Keratinocyte (primary cell): ENCODE measurements around the gene DMAC2L.

ENCODE experiments used
- EZH2 ChIP-seq: IDR thresholded peaks from one replicate; pipeline ENCODE4 v1.6.1; 2012; ENCODE audit warnings: inconsistent platforms, mild to moderate bottlenecking, low read length, moderate library complexity
- TF ChIP-seq, protein P1 (sequence below), 3 experiments: IDR thresholded peaks in 1 of 3; conservative IDR thresholded peaks in 1 of 3; optimal IDR thresholded peaks in 1 of 3; 2 replicates in 2 of 3; 3 replicates in 1 of 3; pipeline versions ENCODE3 to v1.5.1; 2011; ENCODE audit warnings: low read length in 3 of 3, mild to moderate bottlenecking in 3 of 3, moderate library complexity in 2 of 3, control low read depth in 1 of 3, inconsistent platforms in 1 of 3; ENCODE audit not compliant: insufficient read depth in 2 of 3; ENCODE audit errors: extremely low read depth in 1 of 3

DNA sequence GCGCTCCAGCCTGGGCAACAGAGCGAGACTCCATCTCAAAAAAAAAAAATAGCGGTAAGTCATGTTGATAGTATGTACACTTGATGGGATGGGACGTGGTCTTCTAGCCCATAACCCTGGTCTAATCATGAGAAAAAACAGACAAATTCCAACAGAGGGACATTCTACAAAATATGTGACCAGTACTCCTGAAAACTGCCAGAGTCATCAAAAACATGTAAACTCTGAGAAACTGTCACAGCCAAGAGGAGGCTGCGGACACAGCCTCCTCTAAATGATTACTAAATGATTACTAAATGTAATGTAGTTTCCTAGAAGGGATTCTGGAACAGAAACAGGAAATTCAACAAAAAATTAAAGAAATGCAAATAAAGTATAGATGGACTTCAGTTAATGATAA is 63.6 kb downstream of the DMAC2L start:
- TF ChIP-seq, protein P1, sequence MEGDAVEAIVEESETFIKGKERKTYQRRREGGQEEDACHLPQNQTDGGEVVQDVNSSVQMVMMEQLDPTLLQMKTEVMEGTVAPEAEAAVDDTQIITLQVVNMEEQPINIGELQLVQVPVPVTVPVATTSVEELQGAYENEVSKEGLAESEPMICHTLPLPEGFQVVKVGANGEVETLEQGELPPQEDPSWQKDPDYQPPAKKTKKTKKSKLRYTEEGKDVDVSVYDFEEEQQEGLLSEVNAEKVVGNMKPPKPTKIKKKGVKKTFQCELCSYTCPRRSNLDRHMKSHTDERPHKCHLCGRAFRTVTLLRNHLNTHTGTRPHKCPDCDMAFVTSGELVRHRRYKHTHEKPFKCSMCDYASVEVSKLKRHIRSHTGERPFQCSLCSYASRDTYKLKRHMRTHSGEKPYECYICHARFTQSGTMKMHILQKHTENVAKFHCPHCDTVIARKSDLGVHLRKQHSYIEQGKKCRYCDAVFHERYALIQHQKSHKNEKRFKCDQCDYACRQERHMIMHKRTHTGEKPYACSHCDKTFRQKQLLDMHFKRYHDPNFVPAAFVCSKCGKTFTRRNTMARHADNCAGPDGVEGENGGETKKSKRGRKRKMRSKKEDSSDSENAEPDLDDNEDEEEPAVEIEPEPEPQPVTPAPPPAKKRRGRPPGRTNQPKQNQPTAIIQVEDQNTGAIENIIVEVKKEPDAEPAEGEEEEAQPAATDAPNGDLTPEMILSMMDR (optimal IDR thresholded peaks at IDR 0.05 in 1 of 3, IDR thresholded peaks at IDR 0.05 in 1 of 3, conservative IDR thresholded peaks at IDR 0.05 in 1 of 3; ENCODE audit: extremely low read depth in 1 of 3, insufficient read depth in 2 of 3, low read length in 3 of 3): no peak
- TF ChIP-seq EZH2: no peak
